Measurements from ENCODE around the gene EYA2.
A peak's percentile ranks its signal among the peaks of the same experiment; 100 is the strongest.

EYA2 gene

DNA sequence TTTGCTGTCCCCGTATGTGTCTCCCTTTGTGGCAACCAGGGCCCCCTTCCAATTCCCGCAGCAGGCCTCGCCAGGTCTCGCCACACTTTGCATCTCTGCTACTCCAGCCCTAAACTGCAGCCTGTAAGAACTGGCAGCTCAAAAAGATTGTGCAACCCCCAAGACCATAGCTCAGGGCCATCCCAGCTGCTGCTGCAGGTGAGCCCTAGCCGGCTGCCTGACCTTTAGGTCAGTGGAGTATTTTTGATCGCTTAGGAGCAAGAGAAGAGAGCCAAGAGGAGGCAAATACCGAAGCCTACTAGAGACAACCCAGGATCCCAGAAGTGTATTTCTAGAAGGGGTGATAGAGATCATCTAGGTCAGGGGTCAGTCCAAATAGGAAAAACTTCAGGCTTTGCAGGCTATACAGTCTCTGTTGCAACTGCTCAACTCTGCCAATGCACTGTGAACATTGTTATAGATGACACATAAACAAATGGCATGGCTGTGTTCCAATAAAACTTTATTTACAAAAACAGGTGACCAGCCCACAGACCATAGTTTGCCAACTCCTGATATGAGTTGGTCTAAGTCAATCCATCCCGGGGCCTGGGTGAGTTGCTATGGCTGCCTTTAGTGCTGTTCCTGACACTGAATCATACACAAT lies 138.4 kb downstream of the EYA2 start:
- peak in 3 of 51 donors; percentile 1 to 20 (median 4) for DNase-seq

DNA sequence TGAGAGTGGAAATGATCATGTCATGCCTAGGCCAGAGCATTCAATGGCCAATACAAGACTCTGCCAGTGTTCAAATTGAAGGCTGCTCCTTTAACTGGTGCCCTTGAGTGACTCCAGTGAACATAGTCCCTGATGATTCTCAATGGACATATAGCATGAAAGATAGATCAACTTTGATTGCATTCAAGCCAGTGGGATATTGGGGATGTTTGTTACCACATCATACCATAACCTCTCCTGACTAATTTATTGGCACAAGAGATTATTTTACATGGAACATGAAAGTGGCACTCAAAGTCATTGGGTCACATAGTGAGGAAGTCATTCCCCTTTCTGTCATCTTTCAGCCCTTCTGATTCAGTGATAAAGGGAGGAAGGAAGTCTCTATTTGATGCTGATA lies 139.0 kb downstream of the EYA2 start:
- DNase-seq: no peak

DNA sequence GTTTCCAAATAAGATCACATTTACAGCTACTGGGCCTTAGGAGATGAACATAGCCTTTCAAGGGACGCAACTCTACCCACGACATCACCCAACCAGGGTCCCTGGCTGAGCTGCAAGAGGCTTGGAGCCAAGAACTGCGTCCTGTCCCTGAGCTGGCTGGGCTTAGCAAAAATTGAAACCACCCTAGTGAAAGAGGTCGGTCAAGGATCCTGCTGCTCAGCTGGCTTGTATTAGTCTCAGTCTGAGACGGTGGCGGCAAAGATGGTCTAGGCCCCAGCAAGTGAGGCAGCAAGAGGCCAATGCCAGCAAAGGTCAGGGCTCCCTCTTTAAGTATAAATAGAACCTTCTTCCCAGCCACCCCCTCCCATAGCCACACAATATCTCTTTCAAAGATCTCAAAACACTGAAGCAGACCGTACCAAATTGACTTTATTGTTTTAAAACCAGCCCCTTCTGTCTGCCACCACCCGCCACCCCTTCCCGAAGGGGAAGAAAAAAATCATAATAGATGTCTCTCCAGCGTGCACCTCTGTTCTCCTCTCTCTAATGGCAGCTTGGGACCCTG lies 140.5 kb downstream of the EYA2 start:
- peak in 3 of 51 donors; percentile 4 to 13 (median 7) for DNase-seq

DNA sequence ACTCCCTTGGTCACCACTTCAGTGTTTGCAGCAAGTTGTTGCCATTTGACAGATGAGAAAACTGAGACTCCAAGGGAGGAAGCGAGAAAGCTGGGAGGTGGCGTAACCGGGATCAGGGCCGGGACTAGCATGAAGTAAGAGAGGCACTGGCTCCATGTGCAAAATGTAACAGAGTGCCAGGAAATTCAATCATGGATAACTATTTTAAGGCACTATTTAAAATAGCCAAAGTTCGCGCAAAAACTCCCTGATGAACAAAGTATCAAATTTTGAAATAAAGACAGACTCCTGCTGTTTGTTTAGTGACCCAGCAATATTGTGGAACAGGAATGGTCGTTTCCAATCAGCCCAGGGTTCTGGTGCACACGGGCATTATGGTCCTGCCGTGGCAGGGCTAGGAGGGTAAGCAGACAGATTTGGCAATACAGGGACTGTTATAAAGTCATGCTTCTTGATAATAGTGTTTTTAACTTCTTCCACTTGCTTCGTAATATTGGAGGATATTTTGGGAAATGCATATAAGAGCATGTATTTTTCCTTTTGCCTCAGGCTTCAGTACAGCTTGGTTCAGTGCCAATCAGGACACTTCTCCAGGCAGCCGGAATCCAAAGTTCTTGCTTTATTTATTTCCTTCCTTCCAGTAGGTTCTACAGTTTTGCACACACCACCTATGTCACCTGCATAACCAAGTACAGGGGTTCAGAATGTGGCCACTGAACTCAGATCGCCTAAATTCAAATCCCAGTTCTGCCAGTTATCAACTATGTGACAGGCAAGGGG lies 141.6 kb downstream of the EYA2 start:
- no peak for DNase-seq

DNA sequence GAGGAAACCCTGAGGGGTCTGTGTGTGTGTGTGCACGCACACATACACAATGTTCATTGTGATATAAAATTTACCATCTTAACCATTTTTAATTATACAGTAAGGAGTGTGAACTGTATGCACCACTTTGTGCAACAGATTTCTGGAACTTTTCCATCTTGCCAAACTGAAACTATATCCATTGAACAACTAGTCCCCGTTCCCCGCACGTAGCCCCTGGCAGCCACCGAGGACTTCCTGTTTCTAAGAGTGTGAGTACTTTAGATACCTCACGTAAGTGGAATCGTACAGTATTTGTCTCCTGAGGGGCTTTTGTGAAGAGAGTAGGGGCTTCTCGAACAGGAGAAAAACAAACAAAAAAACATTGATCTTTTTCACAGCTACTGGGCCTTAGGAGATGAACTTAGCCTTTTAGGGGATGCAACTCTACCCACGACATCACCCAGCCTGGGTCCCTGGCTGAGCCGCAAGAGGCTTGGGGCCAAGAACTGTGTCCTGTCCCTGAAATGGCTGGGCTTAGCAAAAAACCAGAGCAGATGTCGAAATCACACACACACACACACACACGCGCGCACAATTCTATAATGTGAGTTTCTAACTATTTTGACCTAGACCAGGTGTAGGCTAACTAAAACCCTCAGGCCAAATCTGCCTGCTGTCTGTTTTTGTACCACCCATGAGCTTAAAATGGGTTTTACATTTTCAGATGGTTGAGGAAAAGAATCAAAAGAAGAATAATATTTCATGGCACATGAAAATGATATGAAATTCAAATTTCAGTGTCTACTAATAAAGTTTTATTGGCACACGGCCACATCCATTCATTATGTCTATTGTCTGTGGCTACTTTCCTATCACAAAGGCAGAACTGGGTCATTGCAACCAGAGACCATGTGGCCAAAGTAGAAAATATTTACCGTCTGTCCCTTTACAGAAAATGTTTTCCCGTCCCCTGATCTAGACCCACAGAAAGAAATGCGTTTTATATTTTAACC lies 144.2 kb downstream of the EYA2 start:
- DNase-seq: no peak

DNA sequence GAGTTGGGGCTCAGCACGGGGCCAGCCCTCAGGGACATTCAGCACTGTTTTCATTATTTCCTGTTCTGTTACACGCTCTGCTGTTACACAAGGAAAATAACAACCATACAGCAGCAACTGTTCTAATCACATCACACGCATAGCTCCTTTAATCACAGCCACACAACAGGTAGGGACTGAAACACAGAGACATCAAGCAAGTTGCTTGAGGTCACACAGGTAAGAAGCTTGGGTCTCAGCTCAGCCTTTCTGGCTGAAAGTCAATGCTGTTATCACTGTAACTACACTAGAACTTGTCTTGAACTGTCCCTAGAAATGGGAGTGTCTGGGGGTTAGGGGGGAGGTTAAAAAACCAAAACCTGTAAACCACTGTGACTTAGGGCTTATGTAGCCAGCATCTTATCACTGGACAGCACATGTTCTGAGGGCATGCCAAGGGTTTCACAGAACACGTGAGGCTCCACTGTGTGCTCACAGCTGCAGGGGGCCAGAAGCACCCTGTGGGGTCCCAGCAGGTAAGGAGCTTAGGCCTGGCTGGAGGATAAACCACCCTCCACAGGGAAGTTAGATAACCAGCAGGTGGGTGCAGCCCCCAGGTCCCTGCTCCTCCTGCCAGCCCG lies 146.0 kb downstream of the EYA2 start:
- no peak for DNase-seq

DNA sequence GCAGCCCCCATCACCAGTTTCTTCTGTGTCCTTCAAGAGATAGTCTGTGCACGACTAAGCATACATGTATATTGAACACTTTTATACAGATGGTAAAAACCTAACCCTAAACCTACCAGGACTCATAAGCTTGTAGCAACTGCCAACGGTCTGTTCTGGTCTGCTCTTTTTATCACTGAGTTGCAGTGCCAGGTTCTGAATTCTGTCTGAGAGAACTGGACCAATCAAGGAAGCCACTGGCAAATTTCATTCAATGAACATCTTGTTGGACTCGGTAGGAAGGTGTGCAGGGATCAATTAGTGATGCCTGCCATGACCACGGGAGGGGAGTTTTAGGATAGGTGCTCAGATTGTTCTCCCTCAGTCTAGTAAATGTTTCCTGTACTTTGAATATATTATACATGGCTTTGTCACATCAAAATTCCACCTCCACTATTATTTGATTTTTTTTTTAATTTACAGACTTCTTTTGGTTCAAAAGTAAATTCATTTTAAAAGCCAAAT lies 146.8 kb downstream of the EYA2 start:
- no peak for DNase-seq

DNA sequence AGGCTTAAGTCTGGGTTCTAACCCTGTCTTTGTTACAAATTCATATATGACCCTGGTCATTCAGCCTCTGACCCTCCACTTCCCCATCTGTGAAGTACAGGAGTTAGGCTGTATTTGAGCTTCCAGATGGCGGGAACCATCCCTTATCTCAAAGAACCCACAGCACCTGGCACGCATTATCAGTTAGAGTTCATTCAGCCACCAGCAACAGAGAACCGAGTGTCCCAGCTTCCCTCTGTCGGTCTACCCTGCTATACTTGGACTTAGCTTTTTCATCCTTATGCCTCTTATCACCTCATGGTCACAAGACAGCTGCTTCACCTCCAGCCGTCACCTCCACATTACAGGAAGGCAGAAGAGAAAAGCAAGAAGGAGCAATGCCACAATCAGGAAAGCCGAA lies 147.8 kb downstream of the EYA2 start:
- DNase-seq: no peak

DNA sequence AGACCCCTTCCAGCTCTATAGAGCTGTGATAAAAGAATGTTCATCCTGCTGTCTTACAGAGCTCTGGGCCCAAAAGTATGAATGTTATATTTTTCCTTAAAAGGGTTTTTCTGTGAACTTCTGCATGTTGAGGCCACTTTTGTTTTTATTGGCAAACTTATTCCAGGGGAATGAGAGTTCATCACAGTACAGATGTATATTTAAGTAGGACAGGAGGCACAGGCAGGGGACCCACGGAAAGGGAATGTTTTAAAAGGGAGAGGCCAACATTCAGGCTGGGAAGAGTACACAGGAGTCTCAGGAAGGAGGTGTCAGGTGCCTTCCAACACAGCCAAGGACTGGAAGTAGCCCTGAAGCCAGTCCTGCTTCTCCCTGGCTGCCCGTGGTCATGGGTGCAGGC lies 148.4 kb downstream of the EYA2 start:
- no peak for DNase-seq

DNA sequence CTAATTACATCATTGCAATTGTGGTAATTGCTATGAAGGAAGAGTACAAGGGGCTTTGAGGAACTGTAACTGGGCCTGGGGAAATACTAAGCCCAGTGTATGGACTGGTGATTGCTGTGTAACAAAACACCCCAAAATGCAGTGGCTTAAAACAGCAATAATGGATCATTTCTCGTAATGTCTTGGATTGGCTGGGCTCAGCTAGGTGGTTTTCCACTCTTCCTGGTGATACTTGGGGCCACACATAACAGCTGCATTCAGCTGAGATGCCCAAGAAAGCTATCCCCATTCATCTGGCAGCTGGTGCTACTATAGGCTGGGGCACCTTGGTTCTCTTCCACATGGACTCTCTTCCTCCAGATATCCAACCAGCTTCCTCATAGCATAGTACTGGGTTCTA lies 150.3 kb downstream of the EYA2 start:
- DNase-seq: no peak

DNA sequence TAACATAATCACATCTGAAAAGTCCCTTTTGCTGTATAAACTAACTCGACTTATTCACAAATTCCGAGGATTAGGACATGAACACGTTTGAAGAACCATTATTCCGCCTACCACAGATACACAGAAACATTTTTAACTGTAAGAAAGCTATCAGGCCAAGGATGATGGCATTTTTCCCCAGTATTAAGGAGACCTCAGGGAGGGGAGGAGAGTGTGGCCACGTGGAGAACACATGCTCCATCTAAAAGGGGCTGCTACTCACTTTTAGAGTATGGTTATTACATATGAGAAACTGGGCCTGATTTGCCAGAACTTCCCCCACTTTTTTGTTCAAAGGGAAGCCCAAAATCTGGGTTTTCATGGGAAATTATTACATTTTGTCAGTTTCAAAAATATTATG lies 153.4 kb downstream of the EYA2 start:
- no peak for DNase-seq

DNA sequence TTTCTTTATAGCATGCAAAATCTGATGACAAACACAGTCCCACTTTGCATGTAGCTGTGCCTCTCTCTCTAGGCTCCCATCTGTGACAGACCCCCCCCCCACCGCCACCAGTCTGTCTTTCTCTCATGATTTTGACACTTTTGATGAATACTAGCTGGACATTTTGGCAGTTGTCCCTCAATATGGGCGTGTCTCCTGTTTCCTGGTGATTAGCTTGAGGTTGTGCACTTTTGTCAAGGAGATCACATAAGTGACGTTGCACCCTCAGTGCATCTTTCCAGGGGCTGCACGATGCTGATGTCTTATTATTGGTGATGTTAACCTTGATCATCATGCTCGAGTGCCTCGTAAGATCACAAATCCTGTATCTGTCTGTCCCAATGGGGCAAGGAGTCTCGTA lies 155.1 kb downstream of the EYA2 start:
- no peak for DNase-seq

DNA sequence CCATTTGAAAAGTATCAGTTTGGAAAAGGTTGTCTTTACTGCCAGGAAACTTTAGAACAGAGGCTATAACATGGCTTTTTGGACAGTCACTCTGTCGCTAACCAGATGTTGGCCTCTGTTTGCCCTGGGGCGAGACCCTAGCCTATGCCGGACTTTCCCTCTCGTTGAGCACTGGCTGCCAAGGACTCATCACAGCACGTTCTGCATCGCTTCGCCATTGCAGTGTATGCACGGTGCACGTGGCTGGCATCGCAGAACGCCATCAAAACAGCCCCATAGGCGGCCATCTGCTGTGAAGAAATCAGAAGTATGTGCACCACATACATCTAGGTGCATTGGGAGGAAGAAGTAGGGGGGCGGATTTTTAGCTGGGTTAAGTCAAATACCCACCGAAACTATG lies 156.4 kb downstream of the EYA2 start:
- DNase-seq: no peak

DNA sequence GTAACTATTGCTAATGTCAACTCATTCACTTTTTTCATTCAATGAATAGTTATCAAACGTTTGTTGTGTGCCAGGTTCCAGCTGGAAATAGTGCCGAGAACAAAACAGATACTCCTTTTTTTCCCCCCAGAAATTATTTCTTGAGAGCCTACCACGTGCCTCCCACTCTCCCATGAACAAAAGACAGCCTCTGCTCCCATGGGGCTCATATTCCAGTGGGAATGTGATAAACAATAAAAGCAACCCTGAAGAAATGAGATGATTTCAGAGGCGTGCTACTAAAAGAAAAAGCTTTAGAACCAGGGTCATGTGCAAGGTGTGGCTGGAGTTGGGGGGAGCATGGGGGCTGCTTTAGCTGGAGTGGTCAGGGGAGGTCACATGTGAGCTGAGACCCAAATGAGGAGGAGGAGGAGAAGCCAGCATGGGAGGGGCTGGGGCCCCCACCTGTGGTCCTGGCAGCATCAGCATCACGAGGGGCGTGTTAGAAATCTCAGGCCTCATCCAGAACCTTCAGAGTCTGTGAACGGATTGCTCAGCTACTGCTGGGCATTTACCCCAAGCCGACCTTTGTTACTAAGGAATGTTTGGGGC lies 157.4 kb downstream of the EYA2 start:
- DNase-seq: peak in 11 of 51 donors; percentile 2 to 32 (median 10)

DNA sequence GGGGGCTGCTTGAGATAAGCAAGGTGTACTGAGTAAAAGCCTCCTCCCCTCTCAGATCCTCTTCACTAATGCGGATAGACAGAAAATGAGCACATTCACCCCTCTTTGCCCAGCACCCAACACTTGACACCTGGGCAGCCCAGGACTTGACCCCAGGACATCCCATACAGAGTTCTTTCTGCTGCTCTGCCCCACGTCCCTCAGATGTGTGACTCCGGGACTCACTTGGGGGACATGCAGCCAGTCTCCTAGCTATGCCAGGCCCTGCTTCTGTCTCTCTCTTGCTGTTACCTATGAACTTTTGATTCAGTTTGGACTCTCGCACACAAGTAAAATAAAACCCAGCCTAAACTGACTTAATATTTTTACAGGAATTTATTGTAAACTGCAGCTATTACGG lies 159.9 kb downstream of the EYA2 start:
- no peak for DNase-seq

DNA sequence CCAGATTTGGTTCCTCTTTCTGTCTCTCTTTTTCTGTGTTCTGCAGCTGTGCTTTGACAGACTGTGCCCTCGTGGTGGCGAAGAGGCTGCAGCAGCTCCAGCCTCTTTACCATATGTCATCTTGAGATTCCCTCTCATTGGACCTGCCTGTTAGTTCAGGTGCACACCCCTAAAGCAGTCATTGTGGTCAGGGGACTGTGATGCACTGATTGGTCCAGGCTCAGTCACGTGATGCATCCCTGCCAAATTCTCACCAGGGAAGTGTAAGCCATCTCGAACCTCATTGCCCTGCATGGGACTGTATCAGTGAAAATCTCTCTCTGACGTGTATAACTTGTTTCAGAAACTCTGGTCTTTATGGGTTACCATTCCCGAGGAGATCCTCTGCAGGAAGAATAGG lies 160.3 kb downstream of the EYA2 start:
- DNase-seq: no peak

DNA sequence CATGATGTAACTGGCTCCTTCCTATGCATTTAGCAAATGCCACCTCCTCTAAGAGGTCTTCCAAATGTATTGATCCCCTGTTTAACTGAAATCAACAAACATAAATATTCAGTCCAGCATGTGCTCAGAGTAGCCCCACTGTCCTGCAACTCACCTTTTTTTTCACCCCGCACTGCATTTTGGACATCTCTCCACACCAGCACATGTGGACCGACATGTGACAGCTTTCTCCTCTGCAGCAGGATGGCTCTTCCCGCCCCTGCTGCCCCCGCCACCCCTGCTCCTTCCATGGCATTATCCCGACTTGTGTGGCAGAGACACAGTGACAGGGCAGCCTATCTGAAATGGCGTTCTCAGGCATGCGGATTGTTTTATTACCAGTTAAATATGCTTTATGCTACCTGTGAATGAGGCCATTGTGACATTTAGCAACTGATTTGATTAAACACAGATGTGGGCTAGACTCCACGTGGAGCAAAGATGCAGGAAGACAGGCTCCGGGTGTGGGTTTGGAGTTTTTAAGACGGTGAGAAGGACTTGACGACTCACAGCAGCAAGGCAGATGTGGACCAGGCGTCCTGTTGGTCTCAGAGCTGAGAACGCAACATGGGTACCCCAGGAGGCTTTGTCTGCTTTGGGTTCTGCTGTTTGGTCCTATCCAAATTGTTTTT lies 161.2 kb downstream of the EYA2 start:
- no peak for DNase-seq

DNA sequence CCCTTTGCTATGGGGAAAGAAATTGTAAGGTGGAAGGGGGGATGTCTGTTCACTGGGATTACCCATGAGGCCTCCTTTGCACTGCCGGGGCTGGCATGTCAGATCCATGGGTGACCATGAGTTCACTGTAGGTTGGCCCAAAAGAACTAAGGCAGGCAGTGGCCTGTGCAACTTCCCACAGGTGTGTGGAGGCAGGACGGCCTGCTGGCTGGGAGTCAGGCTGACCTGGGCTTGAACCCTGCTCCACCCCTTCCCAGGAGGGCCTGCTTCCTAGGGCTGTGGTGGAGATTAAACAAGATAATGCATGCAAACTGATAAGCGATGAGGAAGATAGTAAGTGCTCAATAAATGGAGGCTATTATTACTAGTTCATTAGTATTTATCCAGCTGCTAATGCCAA lies 163.0 kb downstream of the EYA2 start:
- DNase-seq: no peak

DNA sequence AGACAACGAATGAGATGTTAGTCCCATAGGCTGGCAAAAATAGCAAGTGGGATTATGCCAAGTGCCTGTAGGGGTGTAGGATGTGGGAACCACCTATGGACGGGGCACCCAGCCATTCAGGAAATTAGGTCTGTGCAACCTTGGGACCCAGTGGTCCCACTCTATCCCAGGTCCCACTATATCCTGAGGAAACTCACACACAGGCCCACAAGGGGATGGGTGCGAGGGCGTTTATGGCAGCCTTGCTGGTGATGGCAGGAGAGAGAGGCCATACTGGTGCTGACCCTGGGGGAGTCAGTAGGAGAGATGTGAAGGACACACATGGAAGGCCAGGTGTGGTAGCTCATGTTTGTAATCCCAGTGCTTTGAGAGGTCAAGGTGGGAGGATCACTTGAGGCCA lies 163.6 kb downstream of the EYA2 start:
- no peak for DNase-seq

DNA sequence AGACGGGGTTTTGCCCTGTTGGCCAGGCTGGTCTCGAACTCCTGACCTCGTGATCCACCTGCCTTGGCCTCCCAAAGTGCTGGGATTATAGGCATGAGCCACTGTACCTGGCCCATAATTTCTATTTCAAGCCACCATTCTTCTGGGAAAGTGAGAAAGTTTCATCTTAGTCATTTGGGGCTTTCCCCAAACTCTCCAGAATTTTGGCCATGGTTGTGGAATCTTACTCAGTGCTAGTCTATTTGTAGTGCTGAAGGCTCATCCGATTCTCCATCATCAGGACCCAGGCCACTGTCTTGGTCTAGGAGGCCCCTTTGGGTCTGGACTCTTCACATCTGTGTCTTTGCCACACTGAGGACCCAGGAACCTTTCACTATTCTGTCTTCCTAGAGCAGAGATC lies 164.9 kb downstream of the EYA2 start:
- DNase-seq: no peak
